SU-DHL-6 (cell line): ENCODE results near the gene MIGA1.

Source experiments
- EZH2phosphoT487 ChIP-seq: fragments of 200-600 bp; sonication (generic), shearing (Covaris generic); conservative IDR thresholded peaks from 2 replicates; pipeline ENCODE4 v1.6.1; 2018; ENCODE audit warnings: mild to moderate bottlenecking, antibody characterized with exemption, low read length, moderate library complexity, mixed read lengths
- TF ChIP-seq, protein P1 (sequence below): fragments of 200-600 bp; sonication (generic); IDR thresholded peaks from one replicate; pipeline ENCODE4 v1.5.1; 2017; ENCODE audit warnings: antibody characterized with exemption, mild to moderate bottlenecking, low read length, moderate library complexity; ENCODE audit not compliant: insufficient read depth, poor library complexity, severe bottlenecking

DNA sequence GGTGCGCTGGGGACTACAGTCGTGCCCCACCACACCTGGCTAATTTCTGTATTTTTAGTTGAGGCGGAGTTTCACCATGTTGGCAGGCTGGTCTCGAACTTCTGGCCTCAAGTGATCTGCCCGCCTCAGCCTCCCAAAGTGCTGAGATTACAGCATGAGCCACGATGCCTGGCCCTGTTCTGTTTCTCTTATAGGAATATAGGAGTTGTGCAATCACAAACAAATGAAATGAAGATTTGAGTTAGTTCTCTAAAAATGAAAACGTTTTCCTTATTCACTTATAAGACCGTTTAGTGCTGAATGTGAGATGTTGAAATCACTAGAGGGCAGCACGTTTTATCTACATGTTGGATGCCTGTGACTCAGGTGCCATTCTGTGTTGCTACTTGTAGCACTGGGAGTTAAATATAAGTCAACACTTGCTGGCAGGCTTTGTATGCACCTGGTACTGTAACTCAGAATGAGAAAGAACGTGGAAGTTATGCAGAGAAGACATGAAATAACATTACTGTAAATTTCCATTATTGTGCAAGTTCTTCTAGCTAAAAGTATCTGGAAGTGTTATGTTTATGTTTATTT lies 45.8 kb downstream of the MIGA1 start:
- TF ChIP-seq, protein P1, sequence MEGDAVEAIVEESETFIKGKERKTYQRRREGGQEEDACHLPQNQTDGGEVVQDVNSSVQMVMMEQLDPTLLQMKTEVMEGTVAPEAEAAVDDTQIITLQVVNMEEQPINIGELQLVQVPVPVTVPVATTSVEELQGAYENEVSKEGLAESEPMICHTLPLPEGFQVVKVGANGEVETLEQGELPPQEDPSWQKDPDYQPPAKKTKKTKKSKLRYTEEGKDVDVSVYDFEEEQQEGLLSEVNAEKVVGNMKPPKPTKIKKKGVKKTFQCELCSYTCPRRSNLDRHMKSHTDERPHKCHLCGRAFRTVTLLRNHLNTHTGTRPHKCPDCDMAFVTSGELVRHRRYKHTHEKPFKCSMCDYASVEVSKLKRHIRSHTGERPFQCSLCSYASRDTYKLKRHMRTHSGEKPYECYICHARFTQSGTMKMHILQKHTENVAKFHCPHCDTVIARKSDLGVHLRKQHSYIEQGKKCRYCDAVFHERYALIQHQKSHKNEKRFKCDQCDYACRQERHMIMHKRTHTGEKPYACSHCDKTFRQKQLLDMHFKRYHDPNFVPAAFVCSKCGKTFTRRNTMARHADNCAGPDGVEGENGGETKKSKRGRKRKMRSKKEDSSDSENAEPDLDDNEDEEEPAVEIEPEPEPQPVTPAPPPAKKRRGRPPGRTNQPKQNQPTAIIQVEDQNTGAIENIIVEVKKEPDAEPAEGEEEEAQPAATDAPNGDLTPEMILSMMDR: peak; percentile 64
- TF ChIP-seq EZH2phosphoT487: no peak
